Liver (tissue), 3 donors: ENCODE measurements around the gene NTNG2.

Source experiments
- EGR1 ChIP-seq, 2 donors: IDR thresholded peaks; 2 replicates each; pipeline ENCODE4 v1.6.1; 2016 to 2018; ENCODE audit warnings: antibody characterized with exemption in 2 of 2, low read depth in 2 of 2
- GABPA ChIP-seq, 2 donors: IDR thresholded peaks in 1 of 2; conservative IDR thresholded peaks in 1 of 2; 2 replicates each; pipeline ENCODE4 v1.6.1; 2016; ENCODE audit warnings: antibody characterized with exemption in 2 of 2, mild to moderate bottlenecking in 1 of 2, moderate library complexity in 1 of 2
- JUND ChIP-seq, 2 donors: IDR thresholded peaks; 2 replicates each; pipeline ENCODE4 v1.6.1; 2016; ENCODE audit warnings: antibody characterized with exemption in 2 of 2
- RAD21 ChIP-seq, 2 donors: IDR thresholded peaks; 2 replicates each; pipeline ENCODE4 v1.6.1; 2016; ENCODE audit warnings: antibody characterized with exemption in 2 of 2, mild to moderate bottlenecking in 2 of 2
- RXRA ChIP-seq, 2 donors: IDR thresholded peaks; 2 replicates each; pipeline ENCODE4 v1.6.1; 2017 to 2018; ENCODE audit warnings: antibody characterized with exemption in 2 of 2, mild to moderate bottlenecking in 1 of 2
- SP1 ChIP-seq: IDR thresholded peaks from 2 replicates; pipeline ENCODE4 v1.6.1; 2018; ENCODE audit warnings: antibody characterized with exemption, mild to moderate bottlenecking
- TAF1 ChIP-seq: conservative IDR thresholded peaks from 2 replicates; pipeline ENCODE4 v1.6.1; 2016; ENCODE audit warnings: antibody characterized with exemption, mild to moderate bottlenecking
- YY1 ChIP-seq: IDR thresholded peaks from 2 replicates; pipeline ENCODE4 v1.6.1; 2016; ENCODE audit warnings: antibody characterized with exemption, mild to moderate bottlenecking
- TF ChIP-seq, protein P1 (sequence below): fragments of 150-350 bp; IDR thresholded peaks from 2 replicates; pipeline ENCODE4 v1.5.1; 2017; ENCODE audit warnings: improper control_type of control experiment, low read depth, low read length; ENCODE audit not compliant: missing input control
- TF ChIP-seq, protein P2 (sequence below): IDR thresholded peaks from 2 replicates; pipeline ENCODE4 v1.6.1; 2016; ENCODE audit warnings: antibody characterized with exemption
- TF ChIP-seq, protein P3 (sequence below): IDR thresholded peaks from 2 replicates; pipeline ENCODE4 v1.6.1; 2016; ENCODE audit warnings: antibody characterized with exemption
- TF ChIP-seq, protein P4 (sequence below): IDR thresholded peaks from 2 replicates; pipeline ENCODE4 v1.6.1; 2016; ENCODE audit warnings: antibody characterized with exemption
- donor health status: healthy.
- donor health status: healthy.

DNA sequence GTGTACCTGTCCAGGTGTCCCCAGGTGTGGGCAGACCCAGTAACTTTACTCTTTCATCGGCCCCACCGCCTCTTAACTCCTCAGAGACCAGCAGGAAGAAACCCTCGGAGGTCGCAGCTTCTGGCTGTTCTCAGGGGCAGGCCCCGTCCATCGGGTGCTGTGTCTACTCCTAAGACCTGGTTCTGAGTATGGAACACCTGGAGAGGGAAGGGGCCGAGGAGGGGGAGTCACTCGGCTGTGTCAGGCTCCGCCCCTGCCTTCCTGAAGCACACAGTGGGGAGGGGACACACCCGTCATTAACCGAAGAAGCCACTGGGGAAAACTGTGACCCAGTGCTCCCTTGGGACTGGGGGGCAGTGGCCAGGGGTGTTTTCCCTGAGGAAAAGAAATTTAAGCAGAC lies 22.3 kb downstream of the NTNG2 start:
- TF ChIP-seq, protein P1, sequence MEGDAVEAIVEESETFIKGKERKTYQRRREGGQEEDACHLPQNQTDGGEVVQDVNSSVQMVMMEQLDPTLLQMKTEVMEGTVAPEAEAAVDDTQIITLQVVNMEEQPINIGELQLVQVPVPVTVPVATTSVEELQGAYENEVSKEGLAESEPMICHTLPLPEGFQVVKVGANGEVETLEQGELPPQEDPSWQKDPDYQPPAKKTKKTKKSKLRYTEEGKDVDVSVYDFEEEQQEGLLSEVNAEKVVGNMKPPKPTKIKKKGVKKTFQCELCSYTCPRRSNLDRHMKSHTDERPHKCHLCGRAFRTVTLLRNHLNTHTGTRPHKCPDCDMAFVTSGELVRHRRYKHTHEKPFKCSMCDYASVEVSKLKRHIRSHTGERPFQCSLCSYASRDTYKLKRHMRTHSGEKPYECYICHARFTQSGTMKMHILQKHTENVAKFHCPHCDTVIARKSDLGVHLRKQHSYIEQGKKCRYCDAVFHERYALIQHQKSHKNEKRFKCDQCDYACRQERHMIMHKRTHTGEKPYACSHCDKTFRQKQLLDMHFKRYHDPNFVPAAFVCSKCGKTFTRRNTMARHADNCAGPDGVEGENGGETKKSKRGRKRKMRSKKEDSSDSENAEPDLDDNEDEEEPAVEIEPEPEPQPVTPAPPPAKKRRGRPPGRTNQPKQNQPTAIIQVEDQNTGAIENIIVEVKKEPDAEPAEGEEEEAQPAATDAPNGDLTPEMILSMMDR, result no peak
- TF ChIP-seq YY1 (no peak), SP1 (no peak), TAF1 (no peak), EGR1 (IDR thresholded peaks at IDR 0.05; ENCODE audit: low read depth in 2 of 2) (no peak), RXRA (IDR thresholded peaks at IDR 0.05) (no peak), GABPA (IDR thresholded peaks at IDR 0.05 in 1 of 2, conservative IDR thresholded peaks at IDR 0.05 in 1 of 2) (no peak), RAD21 (IDR thresholded peaks at IDR 0.05) (no peak), JUND (IDR thresholded peaks at IDR 0.05) (no peak)
- TF ChIP-seq, protein P2, sequence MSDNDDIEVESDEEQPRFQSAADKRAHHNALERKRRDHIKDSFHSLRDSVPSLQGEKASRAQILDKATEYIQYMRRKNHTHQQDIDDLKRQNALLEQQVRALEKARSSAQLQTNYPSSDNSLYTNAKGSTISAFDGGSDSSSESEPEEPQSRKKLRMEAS, result no peak
- TF ChIP-seq, protein P3, sequence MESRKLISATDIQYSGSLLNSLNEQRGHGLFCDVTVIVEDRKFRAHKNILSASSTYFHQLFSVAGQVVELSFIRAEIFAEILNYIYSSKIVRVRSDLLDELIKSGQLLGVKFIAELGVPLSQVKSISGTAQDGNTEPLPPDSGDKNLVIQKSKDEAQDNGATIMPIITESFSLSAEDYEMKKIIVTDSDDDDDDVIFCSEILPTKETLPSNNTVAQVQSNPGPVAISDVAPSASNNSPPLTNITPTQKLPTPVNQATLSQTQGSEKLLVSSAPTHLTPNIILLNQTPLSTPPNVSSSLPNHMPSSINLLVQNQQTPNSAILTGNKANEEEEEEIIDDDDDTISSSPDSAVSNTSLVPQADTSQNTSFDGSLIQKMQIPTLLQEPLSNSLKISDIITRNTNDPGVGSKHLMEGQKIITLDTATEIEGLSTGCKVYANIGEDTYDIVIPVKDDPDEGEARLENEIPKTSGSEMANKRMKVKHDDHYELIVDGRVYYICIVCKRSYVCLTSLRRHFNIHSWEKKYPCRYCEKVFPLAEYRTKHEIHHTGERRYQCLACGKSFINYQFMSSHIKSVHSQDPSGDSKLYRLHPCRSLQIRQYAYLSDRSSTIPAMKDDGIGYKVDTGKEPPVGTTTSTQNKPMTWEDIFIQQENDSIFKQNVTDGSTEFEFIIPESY, result no peak
- TF ChIP-seq, protein P4, sequence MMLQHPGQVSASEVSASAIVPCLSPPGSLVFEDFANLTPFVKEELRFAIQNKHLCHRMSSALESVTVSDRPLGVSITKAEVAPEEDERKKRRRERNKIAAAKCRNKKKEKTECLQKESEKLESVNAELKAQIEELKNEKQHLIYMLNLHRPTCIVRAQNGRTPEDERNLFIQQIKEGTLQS, result no peak
